HepG2 (cell line): ENCODE results near the gene SLC17A9. TPM values are rescaled to one million over a fixed set of nuclear protein-coding genes. Genes with fewer than 3 reads are reported as not detected.

Experiments
- AGO2 ChIP-seq: fragments of 200-400 bp; formaldehyde crosslinking; optimal IDR thresholded peaks from 2 replicates; pipeline ENCODE3; 2017; ENCODE audit warnings: mild to moderate bottlenecking, low read depth, low read length, moderate library complexity
- ARID2 ChIP-seq: sonication (generic); formaldehyde crosslinking; IDR thresholded peaks from 2 replicates; pipeline ENCODE4 v1.8.1; 2022; ENCODE audit warnings: mild to moderate bottlenecking, missing genetic modification reagents, borderline replicate concordance
- ARNT2 ChIP-seq: sonication (generic); formaldehyde crosslinking; IDR thresholded peaks from 2 replicates; pipeline ENCODE4 v1.8.0; 2022; ENCODE audit warnings: mild to moderate bottlenecking, low read depth, missing genetic modification reagents, moderate library complexity
- CREM ChIP-seq, 2 experiments: sonication (generic) in 1 of 2; formaldehyde crosslinking in 1 of 2; IDR thresholded peaks; 2 replicates each; pipeline versions ENCODE4 v1.4.0 to v1.6.1; 2016 to 2020; ENCODE audit warnings: antibody characterized with exemption in 1 of 2, mild to moderate bottlenecking in 1 of 2, missing genetic modification reagents in 1 of 2
- EP300 ChIP-seq, 3 experiments: sonication (generic) in 1 of 3; formaldehyde crosslinking in 1 of 3; IDR thresholded peaks; 2 replicates each; pipeline versions ENCODE4 v1.5.1 to v1.6.1; 2011 to 2020; ENCODE audit warnings: low read depth in 2 of 3, low read length in 2 of 3, borderline replicate concordance in 1 of 3, improper control_type of control experiment in 1 of 3, mild to moderate bottlenecking in 1 of 3, missing genetic modification reagents in 1 of 3, moderate library complexity in 1 of 3
- HOXA7 ChIP-seq: sonication (generic); formaldehyde crosslinking; IDR thresholded peaks from 2 replicates; pipeline ENCODE4 v1.8.1; 2022; ENCODE audit warnings: mild to moderate bottlenecking, missing genetic modification reagents, moderate library complexity
- HOXD1 ChIP-seq: sonication (generic); formaldehyde crosslinking; IDR thresholded peaks from 2 replicates; pipeline ENCODE4 v1.5.0; 2020; ENCODE audit warnings: missing genetic modification reagents
- IRF2 ChIP-seq: IDR thresholded peaks from 2 replicates; pipeline ENCODE4 v1.6.1; 2018; ENCODE audit warnings: missing genetic modification reagents, missing compliant biosample characterization
- KDM6A ChIP-seq: IDR thresholded peaks from 2 replicates; pipeline ENCODE4 v1.6.1; 2016; ENCODE audit warnings: low read depth
- KLF16 ChIP-seq, 2 experiments: sonication (generic) in 1 of 2; formaldehyde crosslinking in 1 of 2; IDR thresholded peaks; 2 replicates each; pipeline versions ENCODE4 v1.6.1 to v1.8.0; 2016 to 2023; ENCODE audit warnings: missing genetic modification reagents in 2 of 2, missing compliant biosample characterization in 1 of 2
- MTA1 ChIP-seq: sonication (generic); formaldehyde crosslinking; IDR thresholded peaks from 2 replicates; pipeline ENCODE4 v1.4.0; 2020; ENCODE audit warnings: missing genetic modification reagents, mild to moderate bottlenecking, borderline replicate concordance
- NR2F1 ChIP-seq, 2 experiments: fragments of 450-650 bp in 1 of 2; formaldehyde crosslinking in 1 of 2; IDR thresholded peaks; 2 replicates each; pipeline versions ENCODE4 v1.5.0 to v1.6.1; 2016 to 2020; ENCODE audit warnings: mild to moderate bottlenecking in 1 of 2, missing compliant biosample characterization in 1 of 2, missing genetic modification reagents in 1 of 2, moderate library complexity in 1 of 2
- PHF21A ChIP-seq: sonication (generic); formaldehyde crosslinking; IDR thresholded peaks from 2 replicates; pipeline ENCODE4 v1.5.0; 2020; ENCODE audit warnings: mild to moderate bottlenecking, missing genetic modification reagents
- RORA ChIP-seq: sonication (generic); formaldehyde crosslinking; IDR thresholded peaks from 2 replicates; pipeline ENCODE4 v1.5.0; 2020; ENCODE audit warnings: mild to moderate bottlenecking, missing genetic modification reagents, moderate library complexity
- RXRB ChIP-seq: IDR thresholded peaks from 2 replicates; pipeline ENCODE4 v1.6.1; 2016; ENCODE audit warnings: borderline replicate concordance, missing genetic modification reagents, missing compliant biosample characterization
- SALL1 ChIP-seq: sonication (generic); formaldehyde crosslinking; IDR thresholded peaks from 2 replicates; pipeline ENCODE4 v1.8.0; 2022; ENCODE audit warnings: mild to moderate bottlenecking, missing genetic modification reagents
- SNAPC2 ChIP-seq: sonication (generic); formaldehyde crosslinking; IDR thresholded peaks from 2 replicates; pipeline ENCODE4 v1.8.1; 2022; ENCODE audit warnings: mild to moderate bottlenecking, missing genetic modification reagents
- SUZ12 ChIP-seq: fragments of 150-350 bp; IDR thresholded peaks from 2 replicates; pipeline ENCODE4 v1.6.1; 2014; ENCODE audit warnings: low read depth, low read length
- TGIF2 ChIP-seq: IDR thresholded peaks from 2 replicates; pipeline ENCODE4 v1.6.1; 2016; ENCODE audit warnings: control low read depth, missing compliant biosample characterization
- THYN1 ChIP-seq: sonication (generic); formaldehyde crosslinking; IDR thresholded peaks from 2 replicates; pipeline ENCODE4 v1.8.1; 2023; ENCODE audit warnings: low read depth, mild to moderate bottlenecking, moderate library complexity, missing genetic modification reagents, borderline replicate concordance
- TOE1 ChIP-seq: sonication (generic); formaldehyde crosslinking; IDR thresholded peaks from 2 replicates; pipeline ENCODE4 v1.4.0; 2020; ENCODE audit warnings: mild to moderate bottlenecking, missing genetic modification reagents
- ZNF180 ChIP-seq: sonication (generic); formaldehyde crosslinking; IDR thresholded peaks from 2 replicates; pipeline ENCODE4 v1.4.0; 2020; ENCODE audit warnings: low read depth, missing genetic modification reagents, borderline replicate concordance
- ZNF292 ChIP-seq: sonication (generic); formaldehyde crosslinking; IDR thresholded peaks from 2 replicates; pipeline ENCODE4 v1.8.1; 2022; ENCODE audit warnings: mild to moderate bottlenecking, low read depth, missing genetic modification reagents, borderline replicate concordance
- ZNF367 ChIP-seq: sonication (generic); formaldehyde crosslinking; IDR thresholded peaks from 2 replicates; pipeline ENCODE4 v1.4.0; 2020; ENCODE audit warnings: missing genetic modification reagents, borderline replicate concordance
- ZNF512 ChIP-seq: sonication (generic); formaldehyde crosslinking; IDR thresholded peaks from 2 replicates; pipeline ENCODE4 v1.4.0; 2020; ENCODE audit warnings: mild to moderate bottlenecking, missing genetic modification reagents
- ZNF713 ChIP-seq: sonication (generic); formaldehyde crosslinking; IDR thresholded peaks from 2 replicates; pipeline ENCODE4 v1.4.0; 2020; ENCODE audit warnings: mild to moderate bottlenecking, missing genetic modification reagents
- polyA plus RNA-seq, 8 experiments: library from polyadenylated mRNA; depleted of rRNA in 3 of 8; stranded (reverse) in 7 of 8; unstranded in 1 of 8; fragments of >200 nt; fragmentation: Illumina TruSeq in 4 of 8; extraction: Trizol in 4 of 8; gene quantifications; 2 replicates each; pipeline versions ENCODE4 v1.2.1 to v1.2.3, GENCODE V29; 2011 to 2016; ENCODE audit warnings: low read depth in 4 of 8, missing spikeins in 1 of 8, mixed read lengths in 1 of 8; ENCODE audit not compliant: insufficient read depth in 1 of 8
- total RNA-seq, 5 experiments: library from RNA; depleted of rRNA; stranded (reverse); fragments of >200 nt; fragmentation: Illumina TruSeq; extraction: Trizol; gene quantifications; 2 replicates each; pipeline ENCODE4 v1.2.3, GENCODE V29; 2016; ENCODE audit warnings: low read depth in 1 of 5

SLC17A9 gene
- total and polyA plus RNA-seq, 2 of the 13 experiments (the other 11 are each of a cell fraction or from before 2014, with no cell fraction given) = 110 to 191 TPM

- TF ChIP-seq THYN1 (CRISPR knock-in tag) = no peak
- peak; percentile 95 for TF ChIP-seq AGO2
- no peak; the same call in 1 of the 2 replicates for TF ChIP-seq RORA (CRISPR knock-in tag)
- TF ChIP-seq SALL1 = peak; percentile 87
- peak; percentile 80; the same call in 1 of the 2 replicates for TF ChIP-seq SNAPC2 (CRISPR knock-in tag)
- no peak for TF ChIP-seq ZNF512 (CRISPR knock-in tag)
- no peak; a peak in 2 of 4 replicates for TF ChIP-seq NR2F1 (CRISPR knock-in tag; IDR thresholded peaks at IDR 0.05)
- TF ChIP-seq MTA1 (CRISPR knock-in tag) = peak; percentile 90; the same call in 1 of the 2 replicates
- TF ChIP-seq EP300 (IDR thresholded peaks at IDR 0.05; ENCODE audit: low read depth in 2 of 2, low read length in 2 of 2) = peak in 1 of 2 experiments; percentile 58; a peak in 1 of 4 replicates
- peak; percentile 71; the same call in 1 of the 2 replicates for TF ChIP-seq EP300 (CRISPR knock-in tag; IDR thresholded peaks at IDR 0.05; ENCODE audit: borderline replicate concordance)
- peak; percentile 92; the same call in 1 of the 2 replicates for TF ChIP-seq TGIF2
- peak; percentile 90 for TF ChIP-seq ZNF367 (CRISPR knock-in tag)
- TF ChIP-seq RXRB (CRISPR knock-in tag) = peak; percentile 81
- peak; percentile 99 for TF ChIP-seq ARNT2 (CRISPR knock-in tag)
- 0 out of 2 replicates have a peak, but pooled peaks have one; percentile 35 for TF ChIP-seq ZNF713 (CRISPR knock-in tag)
- peak; percentile 97 for TF ChIP-seq IRF2
- 0 out of 2 replicates have a peak, but pooled peaks have one; percentile 65 for TF ChIP-seq HOXA7 (CRISPR knock-in tag)
- TF ChIP-seq KLF16 (CRISPR knock-in tag; IDR thresholded peaks at IDR 0.05) = peak; percentile 58 to 99; a peak in 2 of 4 replicates
- 0 out of 2 replicates have a peak, but pooled peaks have one; percentile 11 for TF ChIP-seq KDM6A
- peak; percentile 18; the same call in 1 of the 2 replicates for TF ChIP-seq ZNF292 (CRISPR knock-in tag)
- peak; percentile 54 for TF ChIP-seq TOE1
- peak; percentile 79 for TF ChIP-seq ARID2 (CRISPR knock-in tag)
- TF ChIP-seq CREM (IDR thresholded peaks at IDR 0.05) = peak; percentile 86
- peak; percentile 31; the same call in 1 of the 2 replicates for TF ChIP-seq CREM (CRISPR knock-in tag; IDR thresholded peaks at IDR 0.05)
- no peak for TF ChIP-seq SUZ12
- TF ChIP-seq PHF21A = peak; percentile 78; the same call in 1 of the 2 replicates
- TF ChIP-seq ZNF180 (CRISPR knock-in tag) = peak; percentile 96; the same call in 1 of the 2 replicates
- TF ChIP-seq HOXD1 (CRISPR knock-in tag) = peak; percentile 94
Observed at GRCh38 chr20:62937268-62938104, 15.0 kb upstream of the SLC17A9 start (continued).
